HT-29 (cell line): ENCODE measurements around the gene LRR1. TPM values are rescaled to one million over a fixed set of nuclear protein-coding genes. Genes with fewer than 3 reads are reported as not detected.
A peak's percentile ranks its signal among the peaks of the same experiment; 100 is the strongest.
"Not testable (repeated sequence)": the region's sequence is repeated elsewhere in the genome, so short reads cannot be mapped to it uniquely, and the experiment has no call there.

Experiments used
- DNase-seq: peaks from one replicate; pipeline ENCODE4 v3.0.0-alpha.2; 2015; ENCODE audit warnings: low spot score
- small RNA-seq: library from RNA; depleted of rRNA; stranded (forward); fragments of <200 nt; gene quantifications from one replicate; pipeline ENCODE3, GENCODE V24; 2014
- total RNA-seq: library from RNA; depleted of rRNA; stranded (reverse); fragments of >200 nt; shearing (Covaris generic); gene quantifications from 2 replicates; pipeline ENCODE4 v1.2.3, GENCODE V29; 2014; rRNA removed

Gene LRR1
- total RNA-seq, 1 experiment from 2014 or later: 26.4 TPM

GRCh38 chr14:49623941-49624839, 25.4 kb downstream of the LRR1 start:
- DNase-seq: peak; percentile 20

- peak; percentile 86 for DNase-seq
Observed at GRCh38 chr14:49633640-49634546, 35.2 kb downstream of the LRR1 start.

DNA sequence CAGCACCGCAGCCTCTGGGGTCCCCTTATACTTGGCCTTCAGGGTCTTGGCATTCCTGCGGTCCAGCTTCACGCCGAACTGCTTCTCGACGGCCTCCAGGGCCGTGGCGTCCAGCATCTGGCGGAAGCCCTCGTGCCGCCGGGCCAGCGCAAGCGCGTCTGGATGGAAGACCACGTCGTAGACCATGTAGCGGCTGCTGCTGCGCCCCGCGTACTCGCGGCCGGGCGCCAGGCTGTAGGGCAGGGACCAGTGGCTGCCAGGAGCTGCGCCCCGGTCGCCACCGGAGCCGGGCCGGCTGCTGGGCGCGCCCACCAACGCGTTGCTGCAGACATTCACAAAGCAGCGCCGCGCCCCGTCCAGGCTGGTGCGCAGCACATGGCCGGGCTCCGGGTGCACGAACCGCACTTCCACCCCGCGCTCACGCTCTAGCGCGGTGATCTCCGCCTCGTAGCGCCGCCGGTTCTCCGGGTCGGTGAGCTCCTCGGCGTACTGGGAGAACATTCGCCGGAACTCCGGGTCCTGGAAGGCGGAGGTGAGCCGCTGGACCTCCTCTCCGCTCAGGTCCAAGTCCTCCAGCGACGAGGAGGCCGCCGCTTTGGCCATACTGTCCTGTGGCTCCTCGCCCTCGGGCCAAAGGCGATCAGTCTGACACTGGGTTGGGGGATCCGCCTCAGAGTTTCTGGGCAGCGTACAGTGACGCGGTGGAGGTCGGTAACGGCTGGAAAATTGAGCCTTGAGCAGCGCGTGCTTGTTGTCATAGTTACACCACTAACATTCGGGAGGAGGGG, 36.0 kb downstream of the LRR1 start, which contains the start of gene DNAAF2:
Gene DNAAF2 (minus strand): TSS at position 698 of the 788 bp plus-strand sequence. CDS start 95 bp downstream, at position 603.
- DNase-seq: peak; percentile 76

DNA sequence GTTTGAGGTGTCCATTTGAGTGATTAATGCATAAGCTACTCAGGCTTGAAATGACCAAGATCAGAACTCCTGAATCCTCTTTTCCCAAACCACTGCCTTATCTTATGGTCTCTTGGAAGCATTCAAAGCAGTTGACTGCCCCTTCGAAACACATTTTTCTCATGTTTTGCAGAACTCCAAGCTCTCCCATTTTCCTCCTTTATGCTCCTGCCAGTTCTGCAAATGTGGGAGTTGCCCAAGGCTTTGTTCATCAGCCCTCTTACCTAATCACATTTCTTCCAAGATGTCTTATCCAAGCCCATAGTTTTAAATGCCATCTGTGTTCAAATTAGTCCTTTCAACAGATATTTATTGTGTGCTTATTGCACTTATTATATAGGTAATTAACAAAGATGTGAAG, 38.1 kb downstream of the LRR1 start:
- DNase-seq: no peak

- no peak for DNase-seq
Observed at GRCh38 chr14:49637534-49638078, 38.9 kb downstream of the LRR1 start.

DNA sequence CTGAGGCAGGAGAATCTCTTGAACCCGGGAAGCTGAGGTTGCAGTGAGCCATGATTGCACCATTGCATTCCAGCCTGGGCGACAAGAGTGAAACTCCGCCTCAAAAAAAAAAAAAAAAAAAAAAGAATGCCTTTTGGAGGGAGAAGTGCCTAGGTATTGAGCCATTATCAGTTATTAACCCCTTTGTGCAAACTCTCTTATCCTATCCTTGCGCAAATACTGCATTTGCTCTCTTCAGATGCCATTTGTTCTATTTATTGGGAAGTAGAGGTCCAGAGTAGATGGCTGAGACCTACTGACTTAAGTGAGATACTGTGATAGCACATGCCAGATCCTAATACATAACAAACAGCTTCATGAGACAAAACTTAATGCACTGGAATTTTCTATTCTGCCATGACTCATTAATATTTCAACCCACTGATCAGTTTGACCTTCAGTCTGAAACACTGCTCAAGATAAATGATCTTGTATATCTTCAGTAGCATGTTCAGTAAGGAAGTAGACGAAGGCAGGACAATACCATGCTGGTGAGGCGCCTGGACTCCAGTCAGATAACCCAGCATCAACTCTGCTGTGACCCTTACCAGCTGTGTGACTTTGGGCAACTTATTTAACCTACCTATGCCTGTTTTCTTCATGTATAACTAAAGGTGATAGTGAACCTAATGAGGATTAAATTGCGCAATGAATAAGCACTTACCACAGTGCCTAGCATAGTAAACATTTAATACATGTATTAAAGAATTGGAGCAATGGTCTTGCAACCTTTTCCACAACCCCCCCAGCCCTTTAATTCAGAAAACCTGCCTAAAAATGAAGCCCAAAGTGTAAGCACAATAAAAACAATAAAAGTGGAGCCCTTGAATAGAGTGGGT, 42.0 kb downstream of the LRR1 start:
- DNase-seq: no peak

DNA sequence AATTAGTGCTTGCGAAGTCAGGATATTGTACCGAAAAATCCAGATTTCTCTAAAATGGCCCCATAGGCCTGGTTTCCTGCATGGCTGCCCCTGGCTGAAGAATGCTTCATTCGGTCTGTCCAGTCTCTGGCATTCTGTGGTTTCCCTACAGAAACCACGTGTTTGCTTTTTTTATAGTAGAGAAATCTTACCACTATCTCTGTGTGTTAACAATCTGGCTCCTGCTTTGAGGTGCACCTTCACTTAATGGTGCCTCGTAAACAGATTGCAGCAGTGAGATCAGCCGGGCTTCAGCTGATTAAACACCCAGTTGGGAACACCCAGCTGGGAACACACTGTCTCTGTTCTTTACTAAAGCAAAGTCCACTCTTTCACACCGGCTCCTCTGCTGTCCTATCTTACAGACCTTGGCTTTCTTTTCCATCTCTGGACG, 43.0 kb downstream of the LRR1 start:
- DNase-seq: peak; percentile 43

DNA sequence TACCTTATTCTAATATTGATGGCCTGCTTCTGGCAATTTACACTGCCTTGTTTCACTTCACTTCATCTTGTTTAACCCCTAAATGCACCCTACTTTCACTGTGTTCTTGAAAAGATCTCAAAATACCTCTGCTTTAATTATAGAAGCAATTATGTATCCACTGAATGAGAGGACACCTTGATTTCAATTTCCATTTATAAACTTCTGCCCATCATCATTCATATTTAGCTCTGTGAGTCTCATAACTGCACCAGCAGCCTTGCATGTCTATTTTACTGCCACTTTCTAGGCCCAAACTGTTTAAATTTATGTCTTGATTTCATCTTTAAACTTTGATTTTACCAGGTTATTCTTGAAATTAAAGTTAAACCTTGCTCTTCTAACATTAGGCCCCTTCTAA, 43.4 kb downstream of the LRR1 start:
- no peak for DNase-seq

GRCh38 chr14:49653508-49653907, 54.8 kb downstream of the LRR1 start:
- no peak for DNase-seq

GRCh38 chr14:49654511-49654910, 55.8 kb downstream of the LRR1 start:
- no peak for DNase-seq

GRCh38 chr14:49657500-49657899, 58.8 kb downstream of the LRR1 start:
- DNase-seq: not testable (repeated sequence)

DNA sequence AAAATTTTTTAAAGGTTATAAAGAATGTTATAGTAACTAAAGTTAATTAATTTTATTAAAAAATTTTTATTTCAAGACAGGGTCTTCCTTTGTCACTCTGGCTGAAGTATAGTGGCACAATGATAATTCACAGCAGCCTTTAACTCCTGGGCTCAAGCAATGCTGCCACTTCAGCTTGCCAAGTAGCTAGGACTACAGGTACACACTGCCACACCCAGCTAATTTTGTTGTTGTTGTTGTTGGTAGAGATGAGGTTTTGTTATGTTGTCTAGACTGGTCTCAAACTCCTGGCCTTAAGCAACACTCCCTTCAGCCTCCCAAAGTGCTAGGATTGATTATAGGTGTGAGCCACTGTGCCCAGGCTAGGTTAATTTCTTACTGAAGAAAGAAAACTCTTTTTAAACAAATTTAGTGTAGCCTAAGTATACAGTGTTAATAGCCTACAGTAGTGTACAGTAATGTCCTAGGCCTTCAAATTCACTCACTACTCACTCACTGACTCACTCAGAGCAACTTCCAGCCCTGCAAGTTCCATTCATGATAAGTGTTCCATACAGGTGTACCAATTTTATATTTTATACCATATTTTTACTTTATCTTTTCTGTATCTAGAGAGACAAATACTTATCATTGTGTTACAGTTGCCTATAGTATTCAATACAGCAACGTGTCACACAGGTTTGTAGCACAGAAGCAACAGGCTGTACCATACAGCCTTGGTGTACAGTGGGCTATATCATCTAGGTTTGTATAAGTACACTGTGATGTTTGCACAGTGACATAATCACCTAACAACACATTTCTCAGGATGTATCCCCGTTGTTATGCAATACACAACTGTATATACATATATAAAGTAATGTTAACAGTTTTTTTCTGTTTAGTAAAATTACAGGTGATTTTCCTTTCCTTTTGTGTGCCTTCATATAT, 61.1 kb downstream of the LRR1 start:
- DNase-seq: no peak

Small RNA genes within 50 kb of the gene (small RNA-seq; reads per million reads assigned to genes)
- gene AL139099.3 (not detected), gene AL139099.4 (not detected), gene RF00019 (not detected), gene RNA5SP384 (0.36 reads per million)

Other genes starting within 250 kb of the LRR1 start
- gene RPS29, start 12.6 kb upstream of the LRR1 start, total RNA-seq: 1,194 and 1,378 TPM in 2 replicates
- gene RPL36AL, start 21.7 kb downstream of the LRR1 start, total RNA-seq: 114 and 130 TPM in 2 replicates
- gene MGAT2, start 21.9 kb downstream of the LRR1 start, total RNA-seq: 35.5 and 36.5 TPM in 2 replicates
- gene DNAAF2, start 36.3 kb downstream of the LRR1 start, total RNA-seq: 23.0 and 24.9 TPM in 2 replicates
- 10.3 and 14.8 TPM in 2 replicates for gene POLE2, start 89.3 kb downstream of the LRR1 start, total RNA-seq
- not detected in 2 replicates for gene KLHDC1, start 94.2 kb downstream of the LRR1 start, total RNA-seq
- gene KLHDC2, start 169.2 kb downstream of the LRR1 start, total RNA-seq: 61.8 and 67.8 TPM in 2 replicates